Naive thymus-derived CD4-positive, alpha-beta T cell (primary cell): ENCODE results near the gene MIA2. TPM values are rescaled to one million over a fixed set of nuclear protein-coding genes. Genes with fewer than 3 reads are reported as not detected.

Experiments used
- ATAC-seq: fragments of 150-1000 bp; cut with Tn5 transposase; 2 replicates; pipeline ENCODE4 v1.10.0; 2021; ENCODE audit warnings: mild to moderate bottlenecking, moderate library complexity
- CTCF ChIA-PET: fragments of 350-600 bp; sonication (Branson Sonifier 250); formaldehyde crosslinking; loops from one replicate; lab custom pipeline; 2021; ENCODE audit warnings: antibody characterized with exemption; lab: Charles Lee
- POLR2A ChIA-PET: fragments of 350-600 bp; sonication (Branson Sonifier 250); formaldehyde crosslinking; loops from one replicate; lab custom pipeline; 2021; ENCODE audit warnings: antibody characterized with exemption, inconsistent platforms; lab: Charles Lee
- DNase-seq, 9 donors: peaks; one replicate each; pipeline versions ENCODE4 v3.0.0 to v3.0.0-alpha.2; 2020 to 2022; ENCODE audit warnings: mixed read lengths in 1 of 9
- H3K27ac ChIP-seq: one replicate; pipeline ENCODE4 v1.7.0; 2013; ENCODE audit warnings: mild to moderate bottlenecking, low read depth, low read length, moderate library complexity
- H3K27me3 ChIP-seq, 2 donors: one replicate each; pipeline ENCODE4 v1.7.0; 2013; ENCODE audit warnings: low read length in 2 of 2, mild to moderate bottlenecking in 2 of 2, moderate library complexity in 2 of 2; ENCODE audit not compliant: control insufficient read depth in 2 of 2, insufficient read depth in 2 of 2
- H3K36me3 ChIP-seq, 3 experiments: 1 replicate in 2 of 3; 2 replicates in 1 of 3; pipeline ENCODE4 v1.7.0; 2013; ENCODE audit warnings: low read length in 3 of 3, mild to moderate bottlenecking in 3 of 3, moderate library complexity in 1 of 3; ENCODE audit not compliant: insufficient read depth in 3 of 3, control insufficient read depth in 2 of 3
- H3K4me1 ChIP-seq, 2 donors: one replicate each; pipeline ENCODE4 v1.7.0; 2013; ENCODE audit warnings: low read length in 2 of 2, mild to moderate bottlenecking in 2 of 2, moderate library complexity in 1 of 2; ENCODE audit not compliant: control insufficient read depth in 2 of 2, insufficient read depth in 2 of 2
- H3K4me3 ChIP-seq: 2 replicates; pipeline ENCODE4 v1.7.0; 2013; ENCODE audit warnings: mild to moderate bottlenecking, low read length
- H3K9me3 ChIP-seq, 3 experiments: 1 replicate in 2 of 3; 2 replicates in 1 of 3; pipeline ENCODE4 v1.7.0; 2013; ENCODE audit warnings: low read length in 3 of 3; ENCODE audit not compliant: control insufficient read depth in 2 of 3
- H3K27ac Mint-ChIP-seq, 9 donors: one replicate each; pipeline ENCODE4 v1.8.0; 2020 to 2022; ENCODE audit warnings: mixed read lengths in 9 of 9, mild to moderate bottlenecking in 8 of 9, moderate library complexity in 5 of 9, inconsistent platforms in 2 of 9
- H3K27me3 Mint-ChIP-seq, 5 donors: one replicate each; pipeline ENCODE4 v1.8.0; 2021 to 2022; ENCODE audit warnings: mixed read lengths in 5 of 5, mild to moderate bottlenecking in 1 of 5
- H3K36me3 Mint-ChIP-seq, 5 donors: one replicate each; pipeline ENCODE4 v1.8.0; 2020 to 2022; ENCODE audit warnings: mixed read lengths in 5 of 5, mild to moderate bottlenecking in 3 of 5, inconsistent platforms in 1 of 5
- H3K4me1 Mint-ChIP-seq, 7 donors: one replicate each; pipeline ENCODE4 v1.8.0; 2020 to 2022; ENCODE audit warnings: mixed read lengths in 7 of 7, mild to moderate bottlenecking in 3 of 7, inconsistent platforms in 1 of 7
- H3K4me3 Mint-ChIP-seq, 10 donors: one replicate each; pipeline ENCODE4 v1.8.0; 2020 to 2022; ENCODE audit warnings: mild to moderate bottlenecking in 10 of 10, mixed read lengths in 10 of 10, moderate library complexity in 6 of 10, inconsistent platforms in 2 of 10
- H3K9me3 Mint-ChIP-seq, 11 donors: one replicate each; pipeline ENCODE4 v1.8.0; 2020 to 2022; ENCODE audit warnings: mixed read lengths in 11 of 11, mild to moderate bottlenecking in 4 of 11, inconsistent platforms in 1 of 11, moderate library complexity in 1 of 11
- intact Hi-C, 2 donors: fragments of 100-400 bp; cut with micrococcal nuclease; formaldehyde crosslinking; loops; one replicate each; pipeline ENCODE4 v1.15.1; 2023
- polyA plus RNA-seq, 2 donors: library from polyadenylated mRNA; unstranded; fragments of 300-500 nt; fragmentation: Illumina TruSeq; gene quantifications; one replicate each; pipeline ENCODE4 v1.2.3, GENCODE V29; 2021
- total RNA-seq, 6 experiments: library from RNA in 5 of 6; stranded (reverse) in 5 of 6; gene quantifications; 1 replicate in 5 of 6; 2 replicates in 1 of 6; pipeline ENCODE4 v1.2.3 and lab custom pipeline; 2021 to 2026

Gene MIA2
- total and polyA plus RNA-seq, 7 experiments from 2014 or later, result 18.4 to 30.6 (median 26.1) TPM

- Histone ChIP-seq H3K27me3 (no peaks in the 10 kb centered on the region), H3K4me1 (peaks cover 4 to 25% of the 10 kb centered on the region in 2 donors), H3K36me3 (no peaks in the 10 kb centered on the region), H3K4me3 (no peak overlapping the region), H3K9me3 (no peaks in the 10 kb centered on the region), H3K27ac (no peak overlapping the region)
- peak overlapping the region in 5 of 9 donors; percentile 0 to 84 (median 8) for H3K27ac Mint-ChIP-seq
- H3K4me3 Mint-ChIP-seq, result peak overlapping the region in 1 of 10 donors; percentile 31
- CTCF ChIA-PET, result interaction anchor here (1.0 kb wide), 1 partner anchor 33 kb away, joined by 3 read pairs; no protein-coding TSS in a partner anchor
- intact Hi-C loops, result no loop called here
- DNase-seq (no peak), ATAC-seq (no peak)
- POLR2A ChIA-PET, result interaction anchor here (0.6 to 1.1 kb wide), 2 partner anchors 11 to 49 kb away, joined by 4 read pairs; partner anchors contain the start of gene FBXO33
- no peaks in the 10 kb centered on the region for H3K27me3 Mint-ChIP-seq
- H3K9me3 Mint-ChIP-seq, result peaks cover 0 to 2% (median 0%) of the 10 kb centered on the region in 11 donors
- peaks cover 15 to 47% (median 36%) of the 10 kb centered on the region in 7 donors for H3K4me1 Mint-ChIP-seq
- peaks cover 9 to 27% (median 20%) of the 10 kb centered on the region in 5 donors for H3K36me3 Mint-ChIP-seq
Measured at GRCh38 chr14:39383741-39384140, 150.0 kb downstream of the MIA2 start.

- intact Hi-C loops, result no loop called here
- Histone ChIP-seq H3K9me3 (no peaks in the 10 kb centered on the region), H3K36me3 (no peaks in the 10 kb centered on the region), H3K27ac (no peak overlapping the region), H3K4me1 (peaks cover 4 to 25% of the 10 kb centered on the region in 2 donors), H3K4me3 (no peak overlapping the region), H3K27me3 (no peaks in the 10 kb centered on the region)
- CTCF ChIA-PET, result interaction anchor here (1.0 kb wide), 1 partner anchor 32 kb away, joined by 3 read pairs; no protein-coding TSS in a partner anchor
- H3K4me3 Mint-ChIP-seq, result peak overlapping the region in 1 of 10 donors; percentile 26
- peaks cover 9 to 28% (median 20%) of the 10 kb centered on the region in 5 donors for H3K36me3 Mint-ChIP-seq
- H3K27ac Mint-ChIP-seq, result peak overlapping the region in 1 of 9 donors; percentile 30
- ATAC-seq (no peak), DNase-seq (no peak)
- no peaks in the 10 kb centered on the region for H3K27me3 Mint-ChIP-seq
- H3K9me3 Mint-ChIP-seq, result peaks cover 0 to 2% (median 0%) of the 10 kb centered on the region in 11 donors
- peaks cover 17 to 47% (median 36%) of the 10 kb centered on the region in 7 donors for H3K4me1 Mint-ChIP-seq
- POLR2A ChIA-PET, result interaction anchor here (0.6 to 1.1 kb wide), 2 partner anchors 12 to 48 kb away, joined by 4 read pairs; partner anchors contain the start of gene FBXO33
Measured at GRCh38 chr14:39384177-39384576, 150.5 kb downstream of the MIA2 start.

GRCh38 chr14:39393289-39393688 lies 159.6 kb downstream of the MIA2 start:
- CTCF ChIA-PET, result no interaction called here
- H3K36me3 ChIP-seq, result peaks cover 0 to 6% (median 0%) of the 10 kb centered on the region in 3 experiments
- peaks cover 0 to 2% (median 0%) of the 10 kb centered on the region in 11 donors for H3K9me3 Mint-ChIP-seq
- POLR2A ChIA-PET, result interaction anchor here (2.7 kb wide), 1 partner anchor 39 kb away, joined by 11 read pairs; the partner anchor contains the start of gene FBXO33
- no peak for ATAC-seq
- H3K4me1 ChIP-seq, result no peaks in the 10 kb centered on the region
- intact Hi-C loops, result no loop called here
- no peak overlapping the region for H3K27ac ChIP-seq
- H3K4me3 Mint-ChIP-seq, result no peak overlapping the region
- H3K4me1 Mint-ChIP-seq, result peaks cover 0 to 11% (median 0%) of the 10 kb centered on the region in 7 donors
- H3K27ac Mint-ChIP-seq, result no peak overlapping the region
- H3K36me3 Mint-ChIP-seq, result peaks cover 2 to 25% (median 22%) of the 10 kb centered on the region in 5 donors
- no peaks in the 10 kb centered on the region for H3K27me3 ChIP-seq
- no peak overlapping the region for H3K4me3 ChIP-seq
- DNase-seq, result no peak
- H3K27me3 Mint-ChIP-seq, result no peaks in the 10 kb centered on the region
- no peaks in the 10 kb centered on the region for H3K9me3 ChIP-seq

- Histone ChIP-seq H3K36me3 (peaks cover 0 to 28% (median 7%) of the 10 kb centered on the region in 3 experiments), H3K4me3 (no peak overlapping the region), H3K27ac (no peak overlapping the region), H3K4me1 (no peaks in the 10 kb centered on the region), H3K27me3 (no peaks in the 10 kb centered on the region), H3K9me3 (no peaks in the 10 kb centered on the region)
- ATAC-seq (peak; percentile 11), DNase-seq (no peak)
- ChIA-PET CTCF (no interaction called here), POLR2A (no interaction called here)
- no peak overlapping the region for H3K4me3 Mint-ChIP-seq
- peaks cover 3 to 32% (median 20%) of the 10 kb centered on the region in 5 donors for H3K36me3 Mint-ChIP-seq
- peaks cover 0 to 3% (median 0%) of the 10 kb centered on the region in 7 donors for H3K4me1 Mint-ChIP-seq
- H3K27me3 Mint-ChIP-seq, result no peaks in the 10 kb centered on the region
- H3K9me3 Mint-ChIP-seq, result no peaks in the 10 kb centered on the region
- H3K27ac Mint-ChIP-seq, result peak overlapping the region in 6 of 9 donors; percentile 18 to 80 (median 38)
- intact Hi-C loops, result no loop called here
Measured at GRCh38 chr14:39395555-39396254, 162.0 kb downstream of the MIA2 start.

GRCh38 chr14:39396448-39396847 lies 162.7 kb downstream of the MIA2 start:
- Histone ChIP-seq H3K4me3 (no peak overlapping the region), H3K4me1 (no peaks in the 10 kb centered on the region), H3K36me3 (peaks cover 0 to 30% (median 8%) of the 10 kb centered on the region in 3 experiments), H3K27me3 (no peaks in the 10 kb centered on the region), H3K27ac (no peak overlapping the region), H3K9me3 (no peaks in the 10 kb centered on the region)
- Mint-ChIP-seq H3K27me3 (no peaks in the 10 kb centered on the region), H3K27ac (peak overlapping the region in 2 of 9 donors; percentile 11 to 32), H3K9me3 (no peaks in the 10 kb centered on the region), H3K36me3 (peaks cover 3 to 39% (median 26%) of the 10 kb centered on the region in 5 donors), H3K4me1 (peaks cover 0 to 4% (median 0%) of the 10 kb centered on the region in 7 donors), H3K4me3 (no peak overlapping the region)
- peak; percentile 45 for ATAC-seq
- intact Hi-C loops, result no loop called here
- CTCF ChIA-PET, result interaction anchor here (1.4 kb wide), 1 partner anchor 18 kb away, joined by 4 read pairs; no protein-coding TSS in a partner anchor
- POLR2A ChIA-PET, result no interaction called here
- no peak for DNase-seq

GRCh38 chr14:39398382-39398781 lies 164.7 kb downstream of the MIA2 start:
- no peak for DNase-seq
- intact Hi-C loops, result no loop called here
- no peak for ATAC-seq
- no peaks in the 10 kb centered on the region for H3K9me3 ChIP-seq
- H3K36me3 ChIP-seq, result peaks cover 0 to 33% (median 10%) of the 10 kb centered on the region in 3 experiments
- no peaks in the 10 kb centered on the region for H3K27me3 ChIP-seq
- CTCF ChIA-PET, result no interaction called here
- H3K36me3 Mint-ChIP-seq, result peaks cover 3 to 45% (median 29%) of the 10 kb centered on the region in 5 donors
- no peak overlapping the region for H3K27ac ChIP-seq
- no peaks in the 10 kb centered on the region for H3K9me3 Mint-ChIP-seq
- H3K4me1 Mint-ChIP-seq, result peaks cover 0 to 7% (median 5%) of the 10 kb centered on the region in 7 donors
- H3K4me3 Mint-ChIP-seq, result no peak overlapping the region
- peak overlapping the region in 1 of 9 donors; percentile 17 for H3K27ac Mint-ChIP-seq
- H3K27me3 Mint-ChIP-seq, result no peaks in the 10 kb centered on the region
- POLR2A ChIA-PET, result no interaction called here
- no peaks in the 10 kb centered on the region for H3K4me1 ChIP-seq
- H3K4me3 ChIP-seq, result no peak overlapping the region
